GM20000 (cell line): ENCODE data around the gene PROB1.

Experiments used
- DNase-seq: peaks from one replicate; pipeline ENCODE4 v3.0.0; 2012; ENCODE audit warnings: low spot score
- TF ChIP-seq, protein P1 (sequence below): IDR thresholded peaks from 2 replicates; pipeline ENCODE4 v1.5.1; 2012; ENCODE audit warnings: mild to moderate bottlenecking, control low read depth; ENCODE audit errors: extremely low read depth, missing control alignments

The PROB1 gene

DNA sequence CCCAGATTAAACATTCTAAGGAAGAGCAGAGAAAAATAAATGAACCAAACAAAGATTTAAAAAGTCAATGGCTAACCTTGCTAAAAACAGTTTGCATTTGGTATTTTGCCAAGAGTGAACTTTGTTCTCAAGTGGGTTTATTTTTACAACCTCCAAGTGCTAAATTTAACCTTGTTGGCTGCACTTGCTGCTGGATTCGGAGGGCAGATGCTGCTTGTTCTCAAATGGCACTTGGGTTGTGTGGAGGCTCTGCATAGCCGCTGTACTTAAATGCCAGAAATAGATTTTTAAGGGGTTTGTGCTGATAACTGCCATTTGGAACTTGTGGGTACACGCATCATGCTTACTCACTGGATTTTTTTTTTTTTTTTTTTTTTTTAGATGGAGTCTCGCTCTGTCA lies 22.3 kb upstream of the PROB1 start:
- no peak for DNase-seq
- TF ChIP-seq, protein P1, sequence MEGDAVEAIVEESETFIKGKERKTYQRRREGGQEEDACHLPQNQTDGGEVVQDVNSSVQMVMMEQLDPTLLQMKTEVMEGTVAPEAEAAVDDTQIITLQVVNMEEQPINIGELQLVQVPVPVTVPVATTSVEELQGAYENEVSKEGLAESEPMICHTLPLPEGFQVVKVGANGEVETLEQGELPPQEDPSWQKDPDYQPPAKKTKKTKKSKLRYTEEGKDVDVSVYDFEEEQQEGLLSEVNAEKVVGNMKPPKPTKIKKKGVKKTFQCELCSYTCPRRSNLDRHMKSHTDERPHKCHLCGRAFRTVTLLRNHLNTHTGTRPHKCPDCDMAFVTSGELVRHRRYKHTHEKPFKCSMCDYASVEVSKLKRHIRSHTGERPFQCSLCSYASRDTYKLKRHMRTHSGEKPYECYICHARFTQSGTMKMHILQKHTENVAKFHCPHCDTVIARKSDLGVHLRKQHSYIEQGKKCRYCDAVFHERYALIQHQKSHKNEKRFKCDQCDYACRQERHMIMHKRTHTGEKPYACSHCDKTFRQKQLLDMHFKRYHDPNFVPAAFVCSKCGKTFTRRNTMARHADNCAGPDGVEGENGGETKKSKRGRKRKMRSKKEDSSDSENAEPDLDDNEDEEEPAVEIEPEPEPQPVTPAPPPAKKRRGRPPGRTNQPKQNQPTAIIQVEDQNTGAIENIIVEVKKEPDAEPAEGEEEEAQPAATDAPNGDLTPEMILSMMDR: no peak

DNA sequence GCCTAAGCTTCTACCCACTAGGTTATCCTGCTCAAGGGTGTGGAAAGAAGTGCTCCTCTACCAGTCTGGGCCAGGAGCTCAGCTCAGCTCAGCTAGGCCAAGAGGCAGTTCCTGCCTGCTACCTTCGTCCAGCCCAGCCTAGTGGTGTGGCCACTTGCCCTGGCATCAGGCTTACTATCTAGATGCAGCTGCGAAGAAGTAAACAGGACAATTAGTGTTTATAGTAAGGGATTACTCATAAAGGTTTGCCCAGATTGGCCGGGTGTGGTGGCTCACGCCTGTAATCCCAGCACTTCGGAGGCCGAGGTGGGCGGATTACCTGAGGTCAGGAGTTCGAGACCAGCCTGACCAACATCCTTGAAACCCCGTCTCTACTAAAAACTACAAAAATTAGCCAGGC lies 21.7 kb upstream of the PROB1 start:
- DNase-seq: no peak
- TF ChIP-seq, protein P1: no peak

DNA sequence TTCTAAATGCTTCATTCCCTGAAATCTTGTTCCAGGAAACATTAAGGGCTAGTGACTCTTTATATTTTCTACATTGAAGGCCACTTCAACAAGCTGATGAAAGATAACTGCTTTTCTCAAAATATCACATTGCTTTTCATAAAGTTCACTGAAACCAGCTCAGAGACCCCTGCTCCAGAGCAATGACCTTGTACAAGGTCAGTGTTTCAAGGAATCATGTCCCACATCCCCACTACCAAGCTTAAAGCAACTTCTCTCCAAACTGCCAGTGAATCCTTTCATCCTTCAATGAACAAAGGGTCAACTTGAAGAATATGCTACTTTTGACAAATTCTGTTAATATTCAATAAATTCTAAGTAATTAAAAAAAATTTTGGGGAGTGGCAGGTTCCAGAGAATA lies 21.0 kb upstream of the PROB1 start:
- TF ChIP-seq, protein P1: no peak
- no peak for DNase-seq

DNA sequence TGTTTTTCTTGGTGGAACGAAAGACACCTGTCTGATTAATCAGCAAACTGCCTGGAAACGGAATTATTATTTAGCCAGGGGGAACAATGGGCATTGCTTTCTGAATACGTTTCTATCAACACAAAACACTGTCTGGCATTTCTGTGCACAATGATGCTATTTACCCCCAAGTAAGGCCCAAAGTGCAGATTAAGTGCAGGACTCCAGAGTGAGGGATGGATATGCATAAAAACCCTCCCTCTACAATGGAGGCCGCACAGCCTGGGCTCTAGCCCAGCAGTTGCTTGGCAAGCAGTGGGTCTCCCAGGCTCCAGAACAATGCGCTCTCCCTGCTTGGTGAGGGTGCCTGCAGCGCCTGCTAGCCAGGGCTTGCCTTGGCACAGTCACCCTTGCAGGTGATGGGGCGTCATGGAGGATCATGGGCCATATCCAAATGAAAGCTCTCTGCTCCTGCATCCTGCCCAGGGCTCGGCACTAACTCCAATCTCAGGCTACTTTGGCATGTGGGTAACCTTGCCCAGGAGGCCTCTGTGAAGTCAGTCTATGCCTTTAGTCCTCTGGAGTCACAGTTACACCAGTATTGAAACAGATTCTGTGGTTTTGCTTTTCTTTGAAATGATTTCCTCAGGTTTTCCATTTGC lies 20.4 kb upstream of the PROB1 start:
- TF ChIP-seq, protein P1: no peak
- no peak for DNase-seq

DNA sequence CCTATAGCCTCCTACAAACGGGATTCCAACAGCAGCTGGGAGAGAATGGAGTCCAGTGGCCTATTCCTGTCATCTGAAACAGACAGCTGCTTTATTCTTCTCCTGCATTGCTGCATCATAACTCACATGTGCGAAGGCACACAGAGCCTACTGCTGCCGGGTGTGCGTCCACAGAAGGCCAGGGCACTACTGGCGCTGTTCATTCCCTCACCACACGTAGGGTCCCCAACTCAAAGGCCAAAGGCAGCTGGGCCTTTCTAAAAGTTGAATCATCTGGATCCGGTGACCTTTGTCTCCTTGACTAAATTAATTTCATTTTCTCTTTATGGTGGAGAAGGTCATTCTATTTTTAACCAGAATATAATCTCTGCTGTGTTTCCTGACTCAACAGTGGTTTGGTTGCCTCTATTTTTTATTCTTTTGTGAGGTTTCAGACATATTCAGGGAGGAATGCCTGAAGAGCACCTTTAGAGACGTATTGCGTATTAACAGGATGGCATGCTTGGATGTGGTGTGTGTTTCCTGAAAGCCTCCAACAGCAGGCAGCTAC lies 19.8 kb upstream of the PROB1 start:
- no peak for DNase-seq
- TF ChIP-seq, protein P1: no peak

DNA sequence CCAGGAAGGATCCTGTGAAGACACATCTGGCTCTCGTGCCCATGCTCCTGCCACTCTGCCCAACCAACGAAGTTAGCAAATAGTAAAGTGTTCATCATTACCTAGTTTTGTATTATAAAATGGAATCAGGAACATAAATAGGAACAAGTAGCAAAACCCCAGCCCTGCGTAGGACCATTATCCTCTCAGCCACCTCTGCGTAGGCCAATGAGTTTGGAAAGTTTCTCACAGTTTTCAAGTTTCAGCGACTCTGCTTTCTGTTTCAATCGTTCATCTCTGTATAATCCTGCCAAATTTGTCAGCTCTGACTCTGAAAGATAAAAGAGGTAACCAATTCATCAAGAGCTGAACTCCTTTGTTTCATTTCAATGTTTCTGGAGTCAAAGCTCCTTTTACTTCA lies 19.1 kb upstream of the PROB1 start:
- peak; percentile 54 for DNase-seq
- TF ChIP-seq, protein P1: no peak

DNA sequence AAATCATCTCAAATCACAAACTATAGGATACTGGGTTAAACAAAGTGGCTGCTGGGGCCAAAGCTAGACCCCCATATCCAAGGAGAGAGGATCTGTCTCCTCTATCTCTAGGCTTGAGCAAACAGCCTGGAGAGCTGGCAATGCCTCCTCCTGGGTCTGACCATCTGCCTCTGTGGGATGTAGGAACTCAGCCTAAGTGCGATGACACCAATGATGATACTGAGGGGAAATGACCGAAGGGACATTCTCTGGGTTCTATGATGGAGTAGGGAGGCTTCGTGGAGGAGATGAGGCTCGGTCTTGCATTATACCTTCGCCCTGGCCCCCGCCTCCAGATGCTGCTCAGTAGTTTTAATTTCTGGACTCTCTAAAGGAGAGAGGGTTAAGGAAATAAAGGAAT lies 18.2 kb upstream of the PROB1 start:
- DNase-seq: no peak
- TF ChIP-seq, protein P1: no peak
